SK-N-SH (cell line): ENCODE data around the gene DUSP3. TPM values are rescaled to one million over a fixed set of nuclear protein-coding genes. Genes with fewer than 3 reads are reported as not detected.

Experiments used
- CTCF ChIA-PET: fragments of 300-600, 350-600 bp; formaldehyde crosslinking; extraction: SDS; loops from one replicate; lab custom pipeline; 2021; lab: Yijun Ruan, JAX
- POLR2A ChIA-PET: fragments of 350-600 bp; sonication (Branson Sonifier 250); formaldehyde crosslinking; extraction: SDS; loops from one replicate; lab custom pipeline; 2020; ENCODE audit warnings: antibody characterized with exemption, inconsistent platforms; lab: Yijun Ruan, JAX
- DNase-seq: peaks from one replicate; pipeline ENCODE4 v3.0.0; 2012
- H2AFZ ChIP-seq: fragments of 200-600 bp; sonication (generic); 2 replicates; pipeline ENCODE4 v1.8.1; 2016; ENCODE audit warnings: antibody characterized with exemption, mild to moderate bottlenecking, low read depth
- H3F3A ChIP-seq: fragments of 200-600 bp; sonication (generic); replicated peaks from 2 replicates; pipeline ENCODE3; 2016; ENCODE audit warnings: antibody characterized with exemption, mild to moderate bottlenecking; ENCODE audit not compliant: insufficient read depth
- H3K27ac ChIP-seq, 2 experiments: fragments of 200-500 bp in 1 of 2; fragments of 200-600 bp in 1 of 2; sonication (Bioruptor generic) in 1 of 2; sonication (generic), shearing (Covaris generic) in 1 of 2; 2 replicates each; pipeline versions ENCODE4 v1.5.1 to v1.6.1; 2014 to 2016; ENCODE audit warnings: low read depth in 2 of 2, inconsistent platforms in 1 of 2, low read length in 1 of 2, mild to moderate bottlenecking in 1 of 2, mixed read lengths in 1 of 2
- H3K27me3 ChIP-seq: fragments of 200-600 bp; sonication (generic), shearing (Covaris generic); 2 replicates; pipeline ENCODE4 v1.6.1; 2016; ENCODE audit warnings: mixed run types; ENCODE audit not compliant: insufficient read depth
- H3K36me3 ChIP-seq, 2 experiments: fragments of 200-500 bp in 1 of 2; fragments of 200-600 bp in 1 of 2; sonication (Bioruptor generic) in 1 of 2; sonication (generic) in 1 of 2; replicated peaks in 1 of 2; 2 replicates each; pipeline versions ENCODE3 to v1.5.1; 2014 to 2016; ENCODE audit warnings: low read length in 1 of 2, mild to moderate bottlenecking in 1 of 2; ENCODE audit not compliant: insufficient read depth in 2 of 2, control insufficient read depth in 1 of 2
- H3K4me1 ChIP-seq, 2 experiments: fragments of 200-500 bp in 1 of 2; fragments of 200-600 bp in 1 of 2; sonication (Bioruptor generic) in 1 of 2; sonication (generic), shearing (Covaris generic) in 1 of 2; 2 replicates each; pipeline versions ENCODE4 v1.5.1 to v1.6.1; 2014 to 2016; ENCODE audit warnings: low read depth in 1 of 2, low read length in 1 of 2, mixed run types in 1 of 2; ENCODE audit not compliant: insufficient read depth in 2 of 2, control insufficient read depth in 1 of 2
- H3K4me2 ChIP-seq: fragments of 200-600 bp; sonication (generic), shearing (Covaris generic); 2 replicates; pipeline ENCODE4 v1.6.1; 2017; ENCODE audit warnings: mixed run types
- H3K4me3 ChIP-seq, 2 experiments: fragments of 200-500 bp in 1 of 2; fragments of 200-600 bp in 1 of 2; sonication (Bioruptor generic) in 1 of 2; sonication (generic), shearing (Covaris generic) in 1 of 2; 2 replicates each; pipeline versions ENCODE4 v1.5.1 to v1.8.1; 2014 to 2016; ENCODE audit warnings: low read depth in 2 of 2, inconsistent platforms in 1 of 2, low read length in 1 of 2, mild to moderate bottlenecking in 1 of 2, mixed read lengths in 1 of 2, moderate library complexity in 1 of 2
- H3K79me2 ChIP-seq: fragments of 200-600 bp; sonication (generic); 2 replicates; pipeline ENCODE4 v1.8.1; 2017; ENCODE audit warnings: mild to moderate bottlenecking; ENCODE audit not compliant: insufficient read depth
- H3K9ac ChIP-seq: fragments of 200-600 bp; sonication (generic); 2 replicates; pipeline ENCODE4 v1.6.1; 2017; ENCODE audit warnings: mixed run types
- H3K9me2 ChIP-seq: fragments of 200-600 bp; sonication (generic); 2 replicates; pipeline ENCODE4 v1.6.1; 2017; ENCODE audit warnings: mixed run types
- H3K9me3 ChIP-seq: fragments of 200-600 bp; sonication (generic); 2 replicates; pipeline ENCODE4 v1.6.1; 2017; ENCODE audit warnings: mixed run types, mild to moderate bottlenecking, moderate library complexity
- H4K20me1 ChIP-seq: fragments of 200-600 bp; sonication (generic); 2 replicates; pipeline ENCODE4 v1.6.1; 2017; ENCODE audit warnings: mild to moderate bottlenecking, mixed run types; ENCODE audit not compliant: insufficient read depth
- CHD2 ChIP-seq: fragments of 150-350 bp; IDR thresholded peaks from 2 replicates; pipeline ENCODE4 v1.6.1; 2018; ENCODE audit warnings: low read length; ENCODE audit not compliant: partially characterized antibody
- CTCF ChIP-seq: fragments of 200-600 bp; sonication (generic); IDR thresholded peaks from 2 replicates; pipeline ENCODE4 v1.6.1; 2017; ENCODE audit warnings: antibody characterized with exemption, mild to moderate bottlenecking, moderate library complexity
- EP300 ChIP-seq, 2 experiments: IDR thresholded peaks; 2 replicates each; pipeline versions ENCODE4 v1.4.0 to v1.6.1; 2012; ENCODE audit warnings: borderline replicate concordance in 1 of 2, low read depth in 1 of 2, low read length in 1 of 2
- EZH2phosphoT487 ChIP-seq: fragments of 200-600 bp; sonication (generic); IDR thresholded peaks from 2 replicates; pipeline ENCODE4 v1.6.1; 2017; ENCODE audit warnings: low read depth, mixed run types, mild to moderate bottlenecking, antibody characterized with exemption, moderate library complexity, borderline replicate concordance
- FOXJ3 ChIP-seq: sonication (generic); formaldehyde crosslinking; IDR thresholded peaks from 2 replicates; pipeline ENCODE4 v1.5.1; 2020; ENCODE audit warnings: mild to moderate bottlenecking, missing genetic modification reagents
- GATA2 ChIP-seq: sonication (generic); formaldehyde crosslinking; IDR thresholded peaks from 2 replicates; pipeline ENCODE4 v1.5.0; 2020; ENCODE audit warnings: mild to moderate bottlenecking, missing genetic modification reagents
- JUND ChIP-seq: IDR thresholded peaks from 2 replicates; pipeline ENCODE4 v1.4.0; 2012
- MXI1 ChIP-seq: IDR thresholded peaks from 2 replicates; pipeline ENCODE4 v1.6.1; 2012; ENCODE audit warnings: mild to moderate bottlenecking, low read depth, low read length, improper control_type of control experiment
- RAD21 ChIP-seq: IDR thresholded peaks from 2 replicates; pipeline ENCODE4 v1.6.1; 2012; ENCODE audit warnings: mild to moderate bottlenecking, low read length
- RCOR1 ChIP-seq: fragments of 150-350 bp; IDR thresholded peaks from 2 replicates; pipeline ENCODE4 v1.6.1; 2017; ENCODE audit warnings: antibody characterized with exemption, low read length
- REST ChIP-seq: IDR thresholded peaks from 2 replicates; pipeline ENCODE4 v1.6.1; 2012; ENCODE audit warnings: mild to moderate bottlenecking, low read depth, low read length, moderate library complexity
- SMC3 ChIP-seq: IDR thresholded peaks from 2 replicates; pipeline ENCODE4 v1.6.1; 2012; ENCODE audit warnings: low read depth, low read length, improper control_type of control experiment
- TAF1 ChIP-seq: IDR thresholded peaks from 2 replicates; pipeline ENCODE4 v1.6.1; 2012; ENCODE audit warnings: low read depth, mild to moderate bottlenecking, low read length, moderate library complexity, borderline replicate concordance
- YY1 ChIP-seq: IDR thresholded peaks from 2 replicates; pipeline ENCODE4 v1.4.0; 2012; ENCODE audit warnings: low read depth, mild to moderate bottlenecking
- WGBS: methylation state at CpG from one replicate; pipeline ENCODE4 v1.1.6; 2017; ENCODE audit warnings: low lambda C conversion rate; 5-methylcytosine and 5-hydroxymethylcytosine counted together
- polyA plus RNA-seq, 3 experiments: library from polyadenylated mRNA; depleted of rRNA; stranded (reverse); fragments of >200 nt; gene quantifications; 2 replicates each; pipeline ENCODE4 v1.2.3, GENCODE V29; 2012
- TF ChIP-seq, protein P1 (sequence below): fragments of 150-350 bp; IDR thresholded peaks from 2 replicates; pipeline ENCODE4 v1.6.1; 2017; ENCODE audit warnings: antibody characterized with exemption, low read length, low read depth, borderline replicate concordance
- TF ChIP-seq, protein P2 (sequence below): IDR thresholded peaks from 2 replicates; pipeline ENCODE4 v1.4.0; 2012; ENCODE audit warnings: low read depth, borderline replicate concordance
- TF ChIP-seq, protein P3 (sequence below): fragments of 150-350 bp; IDR thresholded peaks from 2 replicates; pipeline ENCODE4 v1.6.1; 2016; ENCODE audit warnings: mild to moderate bottlenecking, low read depth, low read length
- TF ChIP-seq, protein P4 (sequence below): IDR thresholded peaks from 2 replicates; pipeline ENCODE4 v1.4.0; 2012; ENCODE audit warnings: low read depth, borderline replicate concordance

Gene DUSP3
- polyA plus RNA-seq, 1 of the 3 experiments (the other 2 are of a cell fraction) = 31.5 TPM

GRCh38 chr17:43758086-43758485 lies 20.7 kb downstream of the DUSP3 start (continued):
- TF ChIP-seq, protein P1, sequence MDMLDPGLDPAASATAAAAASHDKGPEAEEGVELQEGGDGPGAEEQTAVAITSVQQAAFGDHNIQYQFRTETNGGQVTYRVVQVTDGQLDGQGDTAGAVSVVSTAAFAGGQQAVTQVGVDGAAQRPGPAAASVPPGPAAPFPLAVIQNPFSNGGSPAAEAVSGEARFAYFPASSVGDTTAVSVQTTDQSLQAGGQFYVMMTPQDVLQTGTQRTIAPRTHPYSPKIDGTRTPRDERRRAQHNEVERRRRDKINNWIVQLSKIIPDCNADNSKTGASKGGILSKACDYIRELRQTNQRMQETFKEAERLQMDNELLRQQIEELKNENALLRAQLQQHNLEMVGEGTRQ = no peak
- no peak for TF ChIP-seq RCOR1
- no peak for TF ChIP-seq SMC3
- no peak for TF ChIP-seq CTCF
- TF ChIP-seq EP300 (IDR thresholded peaks at IDR 0.05; ENCODE audit: borderline replicate concordance in 1 of 2, low read depth in 1 of 2, low read length in 1 of 2) = no peak
- no peak for TF ChIP-seq RAD21
- TF ChIP-seq GATA2 (CRISPR knock-in tag) = no peak
- no peak for TF ChIP-seq TAF1
- no peak for TF ChIP-seq FOXJ3 (CRISPR knock-in tag)

DNA sequence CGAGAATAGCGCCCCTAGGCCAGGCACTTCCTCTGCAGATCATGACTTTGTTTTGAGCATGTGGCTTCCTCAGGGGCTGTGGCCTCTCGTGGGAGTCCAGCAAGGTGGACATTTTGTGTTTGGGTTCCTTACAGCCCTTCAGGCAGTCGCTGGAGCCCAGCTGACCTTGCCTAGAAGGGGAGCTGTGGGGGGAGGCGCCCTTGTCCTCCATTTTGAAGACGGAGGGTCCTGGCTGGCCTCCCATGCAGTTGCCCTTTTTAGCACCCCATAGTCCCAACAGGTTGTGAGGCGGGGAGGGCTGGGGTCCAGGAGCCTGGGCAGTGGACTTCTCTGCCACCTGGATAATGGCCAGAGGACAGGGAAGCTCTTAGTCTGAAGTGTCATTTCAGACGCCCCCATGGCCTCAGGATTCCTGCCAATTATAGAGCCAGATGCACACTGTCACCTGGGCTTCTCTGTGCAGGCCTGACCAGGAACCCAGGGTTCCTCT lies 21.6 kb downstream of the DUSP3 start:
- no peak for DNase-seq
- Histone ChIP-seq H3K36me3 (no peaks in the 10 kb centered on the region), H2AFZ (no peak overlapping the region), H3K79me2 (no peaks in the 10 kb centered on the region), H4K20me1 (no peaks in the 10 kb centered on the region), H3K9me2 (no peaks in the 10 kb centered on the region), H3F3A (no peaks in the 10 kb centered on the region), H3K27me3 (no peaks in the 10 kb centered on the region), H3K4me2 (no peak overlapping the region), H3K9me3 (no peaks in the 10 kb centered on the region), H3K27ac (no peak overlapping the region), H3K9ac (no peak overlapping the region), H3K4me3 (no peak overlapping the region), H3K4me1 (peaks cover 0 to 6% of the 10 kb centered on the region in 2 experiments; a peak in 1 of 4 replicates)
- CTCF ChIA-PET = interaction anchor here (1.2 to 7.9 kb wide), 4 partner anchors 10 to 180 kb away, joined by 4 to 97 read pairs (median 14); no protein-coding TSS in a partner anchor
- 84% methylated on average over 7 of the region's 8 CpGs for WGBS
- POLR2A ChIA-PET = no interaction called here
- TF ChIP-seq JUND (no peak), REST (no peak), MXI1 (no peak), EP300 (IDR thresholded peaks at IDR 0.05; ENCODE audit: borderline replicate concordance in 1 of 2, low read depth in 1 of 2, low read length in 1 of 2) (no peak), TAF1 (no peak), GATA2 (CRISPR knock-in tag) (no peak), FOXJ3 (CRISPR knock-in tag) (no peak), CHD2 (no peak), EZH2phosphoT487 (no peak), YY1 (no peak)
- TF ChIP-seq, protein P2, sequence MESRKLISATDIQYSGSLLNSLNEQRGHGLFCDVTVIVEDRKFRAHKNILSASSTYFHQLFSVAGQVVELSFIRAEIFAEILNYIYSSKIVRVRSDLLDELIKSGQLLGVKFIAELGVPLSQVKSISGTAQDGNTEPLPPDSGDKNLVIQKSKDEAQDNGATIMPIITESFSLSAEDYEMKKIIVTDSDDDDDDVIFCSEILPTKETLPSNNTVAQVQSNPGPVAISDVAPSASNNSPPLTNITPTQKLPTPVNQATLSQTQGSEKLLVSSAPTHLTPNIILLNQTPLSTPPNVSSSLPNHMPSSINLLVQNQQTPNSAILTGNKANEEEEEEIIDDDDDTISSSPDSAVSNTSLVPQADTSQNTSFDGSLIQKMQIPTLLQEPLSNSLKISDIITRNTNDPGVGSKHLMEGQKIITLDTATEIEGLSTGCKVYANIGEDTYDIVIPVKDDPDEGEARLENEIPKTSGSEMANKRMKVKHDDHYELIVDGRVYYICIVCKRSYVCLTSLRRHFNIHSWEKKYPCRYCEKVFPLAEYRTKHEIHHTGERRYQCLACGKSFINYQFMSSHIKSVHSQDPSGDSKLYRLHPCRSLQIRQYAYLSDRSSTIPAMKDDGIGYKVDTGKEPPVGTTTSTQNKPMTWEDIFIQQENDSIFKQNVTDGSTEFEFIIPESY = no peak
- TF ChIP-seq, protein P3, sequence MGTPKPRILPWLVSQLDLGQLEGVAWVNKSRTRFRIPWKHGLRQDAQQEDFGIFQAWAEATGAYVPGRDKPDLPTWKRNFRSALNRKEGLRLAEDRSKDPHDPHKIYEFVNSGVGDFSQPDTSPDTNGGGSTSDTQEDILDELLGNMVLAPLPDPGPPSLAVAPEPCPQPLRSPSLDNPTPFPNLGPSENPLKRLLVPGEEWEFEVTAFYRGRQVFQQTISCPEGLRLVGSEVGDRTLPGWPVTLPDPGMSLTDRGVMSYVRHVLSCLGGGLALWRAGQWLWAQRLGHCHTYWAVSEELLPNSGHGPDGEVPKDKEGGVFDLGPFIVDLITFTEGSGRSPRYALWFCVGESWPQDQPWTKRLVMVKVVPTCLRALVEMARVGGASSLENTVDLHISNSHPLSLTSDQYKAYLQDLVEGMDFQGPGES = no peak
- TF ChIP-seq, protein P1 = no peak
- TF ChIP-seq, protein P4, sequence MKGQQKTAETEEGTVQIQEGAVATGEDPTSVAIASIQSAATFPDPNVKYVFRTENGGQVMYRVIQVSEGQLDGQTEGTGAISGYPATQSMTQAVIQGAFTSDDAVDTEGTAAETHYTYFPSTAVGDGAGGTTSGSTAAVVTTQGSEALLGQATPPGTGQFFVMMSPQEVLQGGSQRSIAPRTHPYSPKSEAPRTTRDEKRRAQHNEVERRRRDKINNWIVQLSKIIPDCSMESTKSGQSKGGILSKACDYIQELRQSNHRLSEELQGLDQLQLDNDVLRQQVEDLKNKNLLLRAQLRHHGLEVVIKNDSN = no peak
